ENCODE data around the gene ZNF507.
"Not testable (repeated sequence)": the region's sequence is repeated elsewhere in the genome, so short reads cannot be mapped to it uniquely, and the experiment has no call there.

The ZNF507 gene

DNA sequence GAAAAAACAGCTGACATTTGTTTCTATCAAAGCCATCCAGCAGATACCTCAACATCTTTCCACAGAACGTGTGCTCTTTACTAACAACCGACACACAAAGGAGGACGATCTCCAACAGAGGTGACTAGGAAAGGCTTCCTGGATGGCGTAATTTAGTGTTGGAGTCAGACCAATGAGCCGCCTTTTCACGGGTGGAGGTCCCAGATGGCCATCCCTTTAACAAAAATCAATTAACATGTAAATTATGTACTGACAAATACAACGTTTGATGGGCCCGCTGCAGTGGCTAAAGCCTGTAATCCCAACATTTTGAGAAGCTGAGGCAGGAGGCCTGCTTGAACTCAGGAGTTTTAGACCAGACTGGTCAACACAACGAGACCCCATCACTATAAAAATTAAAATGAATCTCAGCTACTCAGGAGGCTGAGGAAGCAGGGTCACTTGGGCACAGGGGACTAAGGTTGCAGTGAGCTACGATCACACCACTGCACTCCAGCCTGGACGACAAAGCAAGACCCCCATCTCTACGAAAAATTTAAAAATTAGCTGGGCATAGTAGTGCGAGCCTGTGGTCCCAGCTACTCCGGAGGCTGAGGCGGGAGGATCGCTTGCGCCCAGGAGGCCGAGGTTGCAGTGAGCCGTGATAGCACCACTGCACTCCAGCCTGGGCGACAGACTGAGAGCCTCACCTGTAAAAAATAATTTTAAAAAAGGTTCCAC lies 59.0 kb downstream of the ZNF507 start:
- H3K27ac ChIP-seq: peak overlapping the region in 20 of 21 experiments; percentile 89 to 99 (median 98)

DNA sequence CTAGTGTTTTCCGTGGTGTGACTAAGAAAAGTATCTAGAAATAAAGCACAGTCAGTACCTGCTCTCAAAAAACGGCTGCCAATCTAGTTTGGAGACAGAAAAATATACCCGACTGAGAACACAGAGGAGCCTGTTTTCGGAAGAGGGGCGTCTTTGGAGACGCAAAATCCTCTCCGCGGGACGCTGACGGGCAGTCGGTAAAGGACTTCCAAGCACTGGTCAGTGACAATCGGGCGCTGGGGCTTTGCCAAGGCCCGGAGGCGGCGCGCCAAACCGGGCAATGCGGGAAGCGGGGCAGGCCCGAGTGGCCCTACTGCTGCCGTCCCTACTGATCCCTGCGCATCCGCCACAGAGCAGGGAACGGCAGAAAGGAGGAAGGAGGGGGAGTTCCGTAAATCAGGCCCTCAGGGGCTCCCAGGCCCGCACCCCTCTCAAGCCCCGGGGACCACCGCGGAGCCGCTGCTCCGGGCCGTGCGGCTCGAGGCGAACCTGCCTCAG lies 59.6 kb downstream of the ZNF507 start:
- peak overlapping the region; percentile 67 to 92 (median 82) for H3K4me3 ChIP-seq

More for the DNA sequence above, 59.0 kb downstream of the ZNF507 start:
- H3K4me3 ChIP-seq: peak overlapping the region; percentile 67 to 92 (median 82)

DNA sequence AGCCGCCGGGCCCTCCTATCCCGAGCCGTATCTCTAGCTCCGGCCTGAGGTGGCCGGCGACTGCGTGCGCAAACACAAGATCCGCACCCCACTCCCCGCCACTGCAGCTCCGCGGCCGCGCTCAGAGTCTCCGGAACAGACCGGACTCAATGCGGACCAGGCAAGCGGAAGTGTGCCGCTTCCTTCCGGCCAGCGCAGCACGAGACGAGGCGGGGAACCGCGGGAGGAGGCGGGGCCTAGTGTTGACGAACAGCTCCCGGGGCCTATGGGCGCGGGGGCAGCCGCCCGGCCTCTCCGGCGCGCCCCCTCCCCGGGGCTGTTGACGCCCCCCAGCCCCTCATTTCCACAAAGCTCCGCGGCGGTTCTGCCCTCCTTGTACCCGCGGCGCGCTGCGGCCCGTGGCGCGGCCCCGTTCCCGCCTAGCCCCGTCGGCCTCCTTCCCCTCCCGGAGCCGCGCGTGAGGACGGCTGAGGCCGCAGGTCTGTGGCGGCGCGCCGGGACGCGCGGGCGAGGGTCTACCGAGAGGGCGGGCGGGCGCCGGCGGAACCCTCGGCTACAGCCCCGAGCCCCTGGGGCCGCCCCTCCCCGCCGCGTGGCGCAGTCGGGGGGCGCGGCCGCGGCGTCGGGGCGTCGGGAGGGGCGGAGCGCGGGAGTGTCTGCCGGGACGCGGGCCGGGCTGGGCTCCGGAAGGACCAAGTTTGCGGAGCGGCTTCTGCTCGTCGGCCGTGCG lies 60.2 kb downstream of the ZNF507 start, which contains the start of gene DPY19L3:
Gene DPY19L3 (plus strand): TSS at position 340 of the 730 bp plus-strand sequence. CDS start 2,484 bp downstream, outside the sequence.
- peak within 1 kb of the TSS; percentile 89 to 99 (median 98) for H3K27ac ChIP-seq
- peak within 1 kb of the TSS; percentile 67 to 92 (median 82) for H3K4me3 ChIP-seq

More for the DNA sequence above, 59.6 kb downstream of the ZNF507 start:
- peak overlapping the region; percentile 89 to 99 (median 98) for H3K27ac ChIP-seq

DNA sequence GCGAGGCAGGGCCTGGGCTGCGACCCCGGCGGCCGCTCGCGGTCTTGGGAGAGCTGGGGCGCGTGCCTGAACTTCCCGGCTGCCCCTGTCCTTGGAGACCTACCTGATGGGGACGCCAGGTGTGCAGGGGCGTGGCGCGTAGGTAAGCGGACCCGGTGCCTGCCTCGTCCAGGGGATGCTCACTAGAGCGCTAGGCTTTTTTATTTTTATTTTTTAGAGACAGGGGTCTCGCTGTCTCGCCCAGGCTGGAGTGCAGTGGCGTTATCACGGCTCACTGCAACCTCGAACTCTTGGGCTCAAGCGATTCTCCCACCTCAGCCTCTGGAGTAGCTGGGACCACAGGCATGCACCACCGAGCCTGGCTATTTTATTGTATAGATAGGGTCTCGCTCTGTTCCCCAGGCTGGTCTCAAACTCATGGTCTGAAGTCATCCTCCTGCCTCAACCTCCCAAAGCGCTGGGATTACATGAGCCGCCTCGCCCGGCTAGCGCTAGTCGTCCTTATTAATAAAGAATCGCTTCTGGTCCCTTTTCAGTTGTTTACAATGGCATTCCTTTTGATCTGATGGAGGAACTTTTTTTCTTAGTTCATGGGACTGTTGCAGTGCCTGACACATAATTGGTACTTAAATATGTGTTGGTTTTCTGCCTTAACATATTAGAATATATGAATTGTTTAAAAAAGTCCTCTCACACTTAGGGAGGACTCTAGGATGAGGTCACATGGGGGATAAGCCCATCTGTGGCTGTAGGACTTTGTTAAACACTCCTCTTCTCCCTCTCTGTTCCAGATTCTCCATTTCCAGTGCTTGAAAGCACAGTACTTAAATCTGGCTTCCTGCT lies 61.0 kb downstream of the ZNF507 start:
- H3K4me3 ChIP-seq: peak overlapping the region; percentile 67 to 92 (median 82)
- H3K27ac ChIP-seq: peak overlapping the region; percentile 89 to 99 (median 98)

DNA sequence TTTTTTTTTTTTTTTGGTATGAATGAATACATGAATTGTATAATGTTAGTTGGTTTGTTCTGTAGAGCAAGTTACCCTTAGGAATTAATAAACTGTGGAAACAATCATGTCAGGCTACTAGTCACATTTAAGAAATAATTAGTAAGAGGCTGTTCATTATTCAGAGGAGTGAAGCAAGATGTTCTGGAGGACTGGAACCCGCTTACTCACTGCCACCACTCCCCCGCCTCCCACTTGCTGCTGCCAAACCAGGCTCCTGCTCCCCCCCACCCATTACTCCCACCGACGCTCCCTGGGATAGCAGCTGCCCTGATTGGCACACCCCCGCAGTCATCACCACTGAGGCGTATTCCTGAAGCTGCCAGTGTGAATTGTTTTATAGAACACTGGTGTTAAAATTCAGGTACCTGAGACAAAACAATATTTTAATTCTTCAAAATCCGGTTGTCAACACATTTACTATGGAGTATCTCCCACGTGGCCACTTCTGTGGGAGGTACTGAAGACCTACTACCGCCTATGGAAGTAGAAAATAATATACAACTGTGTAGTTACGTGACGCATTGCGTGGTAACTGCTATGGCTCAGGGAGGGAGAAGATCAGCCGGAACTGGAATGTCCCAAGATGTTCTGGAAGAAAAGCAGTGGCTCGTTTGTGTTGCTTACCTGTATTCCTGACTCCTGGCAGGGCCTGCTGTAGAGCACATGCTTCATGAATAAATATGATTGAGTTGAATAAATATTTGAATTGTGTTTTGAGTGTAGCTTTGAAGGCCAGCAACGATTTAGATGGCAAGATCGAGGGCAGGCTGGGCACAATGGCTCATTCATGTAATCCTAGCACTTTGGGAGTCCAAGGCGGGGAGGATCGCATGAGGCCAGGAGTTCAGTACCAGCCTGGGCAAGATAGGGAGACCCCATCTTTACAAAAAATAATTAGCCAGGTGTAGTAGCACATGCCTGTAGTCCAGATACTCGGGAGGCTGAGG lies 61.9 kb downstream of the ZNF507 start:
- Histone ChIP-seq H3K4me3 (peak overlapping the region in 4 of 7 experiments; percentile 67 to 82 (median 81)), H3K27ac (peak overlapping the region in 9 of 21 experiments; percentile 4 to 99 (median 99))

DNA sequence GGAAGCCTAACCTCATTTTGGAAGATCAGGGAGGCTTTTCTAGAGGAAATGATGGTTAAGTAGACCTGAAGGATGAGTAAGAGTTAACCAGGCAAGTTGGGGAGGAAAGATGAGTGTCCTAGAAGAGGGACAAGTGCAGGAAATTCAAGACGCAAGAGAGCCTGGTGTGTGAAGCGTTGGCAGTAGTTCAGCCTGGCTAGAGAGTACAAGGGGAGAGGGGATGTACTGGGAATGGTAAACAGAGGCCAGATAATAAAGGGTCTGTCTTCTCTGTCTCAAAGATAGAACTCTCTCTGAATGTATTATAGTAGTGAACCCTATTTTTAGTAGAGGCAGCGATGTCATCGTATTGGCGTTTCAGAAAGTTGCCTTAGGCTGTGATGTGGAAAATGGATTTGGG lies 69.8 kb downstream of the ZNF507 start:
- H3K27ac ChIP-seq: no peak overlapping the region

DNA sequence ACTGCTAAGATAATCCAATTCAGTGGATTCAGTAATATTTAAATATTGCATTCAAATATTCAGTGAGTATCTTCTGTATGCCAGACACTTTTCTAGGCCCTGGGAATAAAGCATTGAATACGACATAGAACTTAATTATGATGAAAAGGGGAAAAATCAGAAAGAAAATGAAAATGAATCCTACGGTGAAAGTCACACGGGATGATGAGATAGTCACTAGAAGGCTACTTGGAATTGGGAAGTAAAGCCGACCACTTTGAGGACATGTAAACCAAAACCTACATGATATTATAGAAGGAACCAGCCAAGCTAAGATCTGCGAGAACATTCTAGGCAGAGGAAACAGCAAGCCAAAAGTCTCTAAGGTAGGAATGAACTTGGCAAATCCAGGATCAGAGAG lies 70.3 kb downstream of the ZNF507 start:
- no peak overlapping the region for H3K27ac ChIP-seq
- no peak overlapping the region for H3K4me3 ChIP-seq

More for the DNA sequence above, 69.8 kb downstream of the ZNF507 start:
- H3K4me3 ChIP-seq: no peak overlapping the region

DNA sequence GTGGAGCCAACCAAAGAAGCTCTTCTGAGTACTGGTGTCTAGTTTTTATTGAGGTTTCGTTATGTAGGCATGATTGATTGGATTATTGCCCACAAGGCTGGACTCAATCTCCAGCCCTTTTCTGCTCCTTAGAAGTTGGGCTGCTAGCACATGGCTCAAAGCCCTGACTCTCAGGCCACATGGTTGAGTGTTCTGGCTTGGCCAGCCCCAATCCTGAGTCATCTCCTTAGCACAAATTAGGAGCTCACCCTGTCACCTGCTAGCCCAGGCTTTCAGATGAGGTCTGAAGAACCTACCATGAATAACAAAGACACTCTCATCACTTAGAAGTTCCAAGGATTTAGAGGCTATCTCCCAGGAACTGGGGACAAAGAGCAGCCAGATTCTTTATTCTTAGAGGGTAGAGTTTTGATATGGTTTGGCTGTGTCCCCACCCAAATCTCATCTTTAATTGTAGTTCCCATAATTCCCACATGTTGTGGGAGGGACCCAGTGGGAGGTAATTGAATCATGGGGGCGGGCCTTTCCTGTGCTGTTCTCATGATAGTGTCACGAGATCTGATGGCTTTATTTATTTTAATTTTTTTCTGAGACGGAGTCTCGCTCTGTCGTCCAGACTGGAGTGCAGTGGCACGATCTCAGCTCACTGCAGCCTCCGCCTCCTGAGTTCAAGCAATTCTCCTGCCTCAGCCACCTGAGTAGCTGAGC lies 71.5 kb downstream of the ZNF507 start:
- no peak overlapping the region for H3K27ac ChIP-seq
- H3K4me3 ChIP-seq: no peak overlapping the region

DNA sequence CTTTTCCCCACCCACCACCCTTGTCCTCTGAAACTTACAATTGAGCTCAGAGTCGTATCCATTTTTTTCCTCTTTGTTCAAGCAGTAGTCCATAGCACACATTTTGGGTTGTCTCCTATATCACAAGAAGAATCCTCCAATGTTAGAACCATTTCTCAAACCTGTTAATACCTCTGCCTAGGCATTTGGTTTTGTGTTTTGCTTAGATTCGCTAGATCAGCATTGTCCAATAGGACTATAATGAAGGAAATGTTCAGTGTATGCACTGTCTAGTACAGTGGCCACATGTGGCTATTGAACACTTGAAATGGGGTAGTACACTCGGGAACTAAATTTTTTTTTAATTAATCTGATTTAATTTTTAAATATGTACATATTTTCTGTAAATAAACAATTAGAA lies 72.7 kb downstream of the ZNF507 start:
- no peak overlapping the region for H3K4me3 ChIP-seq
- no peak overlapping the region for H3K27ac ChIP-seq

DNA sequence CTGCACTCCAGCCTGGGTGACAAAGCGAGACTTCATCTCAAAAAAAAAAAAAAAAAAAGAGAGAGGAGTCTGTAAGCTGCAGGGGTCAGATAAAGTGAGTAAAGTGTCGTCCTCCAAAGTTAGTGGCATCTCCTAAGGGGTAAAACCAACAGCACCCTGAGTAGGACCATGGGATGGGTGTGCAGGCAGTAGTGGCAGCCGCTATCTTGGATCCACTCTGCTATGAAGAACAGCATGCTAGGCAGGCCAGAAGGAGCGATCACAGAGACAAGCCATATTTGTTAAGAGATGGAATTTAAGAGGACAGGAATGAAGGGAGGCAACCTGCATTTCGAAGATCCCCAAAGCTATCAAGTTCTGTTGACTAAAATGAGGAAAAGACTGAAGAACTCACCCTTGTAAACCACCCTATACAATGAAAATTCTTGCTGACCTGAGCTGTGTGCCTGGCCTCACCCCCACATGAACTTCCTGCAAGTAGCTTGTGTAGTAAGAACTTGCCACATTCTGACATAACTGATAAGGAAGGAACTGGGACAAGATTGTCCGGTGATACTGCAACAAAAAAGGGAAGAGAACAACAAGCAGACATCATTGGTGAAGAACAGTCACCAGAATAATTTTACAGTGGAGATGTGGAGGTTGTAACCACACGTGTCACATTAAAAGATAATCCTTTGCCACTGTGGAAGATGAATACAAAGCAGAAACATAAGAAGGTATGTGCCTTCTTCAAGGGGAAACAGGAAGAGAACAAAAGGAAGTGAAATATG lies 76.4 kb downstream of the ZNF507 start:
- H3K27ac ChIP-seq: no peak overlapping the region
- no peak overlapping the region for H3K4me3 ChIP-seq

DNA sequence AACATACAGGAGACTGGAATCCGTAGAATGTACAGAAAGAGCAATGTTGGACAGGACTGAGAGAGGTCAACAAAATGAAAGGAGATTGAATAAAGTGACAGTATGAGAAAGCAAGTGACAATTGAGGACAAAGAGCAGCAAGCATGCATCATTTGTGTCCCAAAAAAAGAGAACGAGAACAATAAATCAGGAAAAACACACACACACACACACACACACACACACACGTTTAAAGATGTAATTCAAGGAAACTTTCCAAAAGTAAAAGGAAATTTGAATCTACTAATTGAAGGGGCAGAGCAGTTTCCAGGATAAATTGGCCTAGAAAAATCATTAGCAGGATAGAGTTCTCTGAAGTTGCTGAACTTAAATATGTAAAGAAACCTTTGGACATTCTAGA lies 77.0 kb downstream of the ZNF507 start:
- H3K4me3 ChIP-seq: no peak overlapping the region
- no peak overlapping the region for H3K27ac ChIP-seq

DNA sequence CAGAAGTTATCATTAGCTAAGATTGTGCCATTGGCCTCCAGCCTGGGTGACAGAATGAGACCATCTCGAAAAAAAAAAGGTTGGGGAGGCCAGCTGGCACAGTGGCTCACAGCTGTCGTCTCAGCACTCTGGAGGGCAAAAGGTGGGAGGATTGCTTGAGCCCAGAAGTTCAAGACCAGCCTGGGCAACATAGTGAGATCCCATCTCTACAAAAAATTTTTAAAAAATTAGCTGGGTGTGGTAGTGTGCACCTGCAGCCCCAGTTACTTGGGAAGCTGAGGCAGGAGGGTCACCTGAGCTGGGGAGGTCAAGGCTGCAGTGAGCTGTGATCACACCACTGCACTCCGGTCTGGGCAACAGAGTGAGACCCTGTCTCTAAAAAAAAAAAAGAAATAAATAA lies 78.5 kb downstream of the ZNF507 start:
- not testable (repeated sequence) for H3K4me3 ChIP-seq, H3K27ac ChIP-seq

DNA sequence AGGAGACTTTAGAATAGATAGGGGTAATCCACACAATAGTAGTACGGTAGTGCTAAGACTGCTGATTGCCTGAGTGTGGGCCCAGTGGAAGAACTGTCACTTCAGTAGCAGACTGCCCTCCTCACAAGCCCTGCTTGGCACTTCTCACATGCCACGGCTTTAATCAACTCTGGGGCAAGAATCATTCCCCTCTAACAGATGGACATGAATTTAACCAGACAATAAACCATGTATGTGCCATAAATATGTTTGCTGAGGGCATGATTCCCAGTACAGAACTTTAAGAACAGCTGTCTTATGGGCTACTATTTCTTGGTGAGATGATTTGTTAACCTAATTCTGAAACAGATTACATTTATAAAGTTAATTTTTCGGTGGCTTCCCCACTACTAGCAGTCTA lies 82.1 kb downstream of the ZNF507 start:
- no peak overlapping the region for H3K27ac ChIP-seq
- H3K4me3 ChIP-seq: no peak overlapping the region

DNA sequence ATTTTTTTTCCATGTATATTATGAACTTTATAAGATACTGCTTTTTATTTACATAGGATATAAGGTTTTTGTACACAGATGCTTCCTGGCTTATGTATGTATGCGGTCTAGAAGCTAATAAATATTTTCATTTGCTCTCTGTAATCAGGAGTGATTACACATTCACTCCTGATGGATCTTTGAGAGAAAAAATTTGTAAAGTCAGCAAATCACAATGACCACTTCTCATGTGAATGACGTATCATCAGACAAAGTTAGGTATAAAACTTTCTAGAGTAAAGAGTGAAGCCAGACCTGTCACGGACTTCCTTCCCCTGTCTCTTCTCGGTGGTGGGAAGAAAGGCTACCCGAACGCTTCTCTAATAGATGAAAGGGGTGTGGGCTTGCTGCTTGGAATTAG lies 91.3 kb downstream of the ZNF507 start:
- Histone ChIP-seq H3K4me3 (no peak overlapping the region), H3K27ac (no peak overlapping the region)

DNA sequence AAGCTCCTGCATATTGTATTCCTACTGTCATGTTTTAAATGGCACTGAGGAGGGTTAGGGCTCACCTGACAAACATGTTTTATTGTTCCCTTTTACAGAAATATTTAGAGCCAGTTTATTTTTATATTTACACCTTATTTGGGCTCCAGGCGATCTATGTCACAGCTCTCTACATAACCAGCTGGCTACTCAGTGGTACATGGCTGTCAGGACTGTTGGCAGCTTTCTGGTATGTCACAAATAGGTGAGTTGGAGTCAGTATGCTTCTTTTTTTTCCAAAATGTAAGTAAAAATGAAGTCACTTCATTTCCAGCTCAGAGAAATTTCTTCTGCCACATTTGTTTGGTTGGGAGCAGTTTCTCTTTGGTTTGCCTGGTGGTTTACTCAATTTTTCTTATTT lies 91.7 kb downstream of the ZNF507 start:
- H3K27ac ChIP-seq: no peak overlapping the region
- H3K4me3 ChIP-seq: no peak overlapping the region

Data from skin epidermis (tissue), 12 donors.